ENCODE data around the gene MZT2A. TPM values are rescaled to one million over a fixed set of nuclear protein-coding genes. Genes with fewer than 3 reads are reported as not detected.
A peak's percentile ranks its signal among the peaks of the same experiment; 100 is the strongest.
"Not testable (repeated sequence)": the region's sequence is repeated elsewhere in the genome, so short reads cannot be mapped to it uniquely, and the experiment has no call there.

Gene MZT2A, protein sequence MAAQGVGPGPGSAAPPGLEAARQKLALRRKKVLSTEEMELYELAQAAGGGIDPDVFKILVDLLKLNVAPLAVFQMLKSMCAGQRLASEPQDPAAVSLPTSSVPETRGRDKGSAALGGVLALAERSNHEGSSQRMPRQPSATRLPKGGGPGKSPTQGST
- 25.8 and 78.6 TPM in 2 replicates for total RNA-seq (2011; cell fraction: chromatin; rRNA removed; ENCODE audit: low replicate concordance)
- 83.4 and 85.7 TPM in 2 replicates for total RNA-seq (2011; cell fraction: nucleolus; rRNA removed)
- total RNA-seq (2011; cell fraction: nucleoplasm; rRNA removed) = 47.7 and 51.6 TPM in 2 replicates
- 355 and 449 TPM in 2 replicates for total RNA-seq (2014; rRNA removed)
- total RNA-seq (2014; rRNA removed; fragmentation: Illumina TruSeq; extraction: Trizol) = 14.0 and 16.2 TPM in 2 replicates
- 101 and 116 TPM in 2 replicates for total RNA-seq (2015; rRNA removed; fragmentation: Illumina TruSeq; extraction: Trizol)
- 261 and 263 TPM in 2 replicates for total RNA-seq (2021)
- 124 and 159 TPM in 2 replicates for polyA plus RNA-seq (2011; rRNA removed)
- polyA plus RNA-seq (2011; cell fraction: cytosol; rRNA removed) = 129 and 471 TPM in 2 replicates
- polyA plus RNA-seq (2011; cell fraction: nucleus; rRNA removed) = 79.8 and 83.1 TPM in 2 replicates
- polyA plus RNA-seq (2012) = 211 and 226 TPM in 2 replicates
- 12.3 and 61.7 TPM in 2 replicates for polyA plus RNA-seq (2014; fragmentation: Illumina TruSeq; extraction: Trizol)
- 10 to 100 TPM in 1 of 2 experiments, 1 to 10 TPM in 1; 5.8 to 10.8 TPM for polyA plus RNA-seq (2014; fragmentation: Nextera tagmentation; extraction: Ambion mirVana)
- polyA plus RNA-seq (2014; rRNA removed) = 313 and 341 TPM in 2 replicates
- 11.0 and 12.8 TPM in 2 replicates for polyA minus RNA-seq (2011; rRNA and poly(A)+ RNA removed)
- 40.8 and 54.0 TPM in 2 replicates for polyA minus RNA-seq (2011; cell fraction: cytosol; rRNA and poly(A)+ RNA removed)
- polyA minus RNA-seq (2011; cell fraction: nucleus; rRNA and poly(A)+ RNA removed) = 29.5 and 33.0 TPM in 2 replicates
- Bru-seq, nascent RNA = percentile 88 among the genes with signal in this experiment
- percentile 85 among the genes with signal in this experiment for BruChase-seq, experiment 1, labeled RNA remaining after a 2-hour chase
- percentile 77 among the genes with signal in this experiment for BruChase-seq, experiment 2, labeled RNA remaining after a 6-hour chase
- long read RNA-seq, experiment 1, transcript MZT2A-204 (4 exons, 980 nt) = minor isoform, 7 of 309 reads
- long read RNA-seq, experiment 1, transcript MZT2A-201 (3 exons, 624 nt) = major isoform, 171 of 309 reads
- long read RNA-seq, experiment 1, partial matches to known transcripts = 29 of 309 reads
- long read RNA-seq, experiment 1, other reads (novel, unspliced or antisense) = 101 of 309 reads
- long read RNA-seq, experiment 2, transcript MZT2A-201 (3 exons, 624 nt) = major isoform, 152 of 204 reads
- long read RNA-seq, experiment 2, partial matches to known transcripts = 20 of 204 reads
- long read RNA-seq, experiment 2, other reads (novel, unspliced or antisense) = 30 of 204 reads
- long read RNA-seq, experiment 3, transcript MZT2A-201 (3 exons, 624 nt) = major isoform, 123 of 150 reads
- long read RNA-seq, experiment 3, partial matches to known transcripts = 17 of 150 reads
- long read RNA-seq, experiment 3, other reads (novel, unspliced or antisense) = 10 of 150 reads

DNA sequence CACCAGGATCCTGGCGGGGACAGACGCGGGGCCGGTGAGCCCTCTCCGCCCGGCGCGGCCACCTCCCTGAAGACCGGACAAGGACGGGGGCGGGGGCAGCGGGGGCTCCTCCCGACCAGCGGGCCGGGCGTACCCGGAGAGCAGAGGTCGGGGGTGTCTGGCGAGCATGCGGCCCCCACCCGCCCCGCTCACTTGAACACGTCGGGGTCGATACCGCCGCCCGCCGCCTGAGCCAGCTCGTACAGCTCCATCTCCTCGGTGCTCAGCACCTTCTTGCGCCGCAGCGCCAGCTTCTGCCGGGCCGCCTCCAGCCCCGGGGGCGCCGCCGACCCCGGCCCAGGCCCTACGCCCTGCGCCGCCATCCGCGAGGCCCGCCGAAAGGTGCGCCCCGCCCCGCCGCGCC is at the start of gene MZT2A:
MZT2A (minus strand) TSS at position 383 of the 403 bp plus-strand sequence; CDS start at position 362, 21 bp downstream.
- peaks cover 6 to 39% of the 10 kb centered on the region in 2 experiments; a peak in 4 of 5 replicates for H3K4me1 ChIP-seq (replicated peaks in 1 of 2; ENCODE audit: control insufficient read depth in 2 of 2, insufficient read depth in 2 of 2, low read length in 2 of 2)
- DNase-seq (ENCODE audit: extremely low read depth in 1 of 4, low spot score in 3 of 4) (peak in 3 of 4 experiments; percentile 24 to 72 (median 60)), ATAC-seq (peak; percentile 10)
- intact Hi-C loops (cut with micrococcal nuclease) = loop anchor here (5.0 kb wide), 1 partner anchor 180 kb away; no protein-coding TSS in a partner anchor
- in situ Hi-C loops (cut with MboI); BruUV-seq (replicated peaks); FAIRE-seq; H3K9me3 ChIP-seq (replicated peaks; ENCODE audit: control insufficient read depth, insufficient read depth, low read depth, low read length); H3K9me1 ChIP-seq (ENCODE audit: control insufficient read depth, insufficient read depth, low read length); H3K27me3 ChIP-seq (ENCODE audit: control insufficient read depth in 2 of 2, insufficient read depth in 2 of 2, low read length in 2 of 2); H4K20me1 ChIP-seq (replicated peaks; ENCODE audit: control insufficient read depth, insufficient read depth, low read length): not testable (repeated sequence)
- peak within 1 kb of the TSS; percentile 94 for H3K4me2 ChIP-seq (ENCODE audit: insufficient read depth, low read length)
- H2AFZ ChIP-seq (ENCODE audit: low read depth, low read length) = peak within 1 kb of the TSS; percentile 99
- peak within 1 kb of the TSS; percentile 98 for H3K27ac ChIP-seq (ENCODE audit: extremely low read depth, low read depth, low read length)
- H3K36me3 ChIP-seq (ENCODE audit: control insufficient read depth, insufficient read depth, low read length) = peaks cover 36% of the 10 kb centered on the region; the same call in 1 of the 3 replicates
- H3K4me3 ChIP-seq = peak within 1 kb of the TSS; percentile 99
- ChIA-PET POLR2A (interaction anchor here (1.1 to 2.6 kb wide), 2 partner anchors 8 to 181 kb away, joined by 3 to 9 read pairs; no protein-coding TSS in a partner anchor), CTCF (ENCODE audit: low intra/inter-chr PET ratio) (interaction anchor here (1.2 to 1.3 kb wide), 2 partner anchors 78 to 180 kb away, joined by 3 to 5 read pairs; no protein-coding TSS in a partner anchor)
- peak within 1 kb of the TSS; percentile 96 to 99 for H3K9ac ChIP-seq (ENCODE audit: insufficient read depth in 1 of 2, low read depth in 2 of 2, low read length in 2 of 2)
- WGBS (ENCODE audit: insufficient coverage, low coverage, missing lambda C conversion rate) = 2% methylated on average over 20 of the region's 53 CpGs
- H3K79me2 ChIP-seq (ENCODE audit: control insufficient read depth, insufficient read depth, low read length) = peaks cover 86% of the 10 kb centered on the region
- TF ChIP-seq ZBTB7A (IDR thresholded peaks at IDR 0.05; ENCODE audit: borderline replicate concordance, control insufficient read depth, low read depth, low read length) = peak; percentile 94
- TF ChIP-seq SIN3A (IDR thresholded peaks at IDR 0.05; ENCODE audit: borderline replicate concordance in 2 of 2, control insufficient read depth in 1 of 2, low read depth in 2 of 2, low read length in 2 of 2) = 0 out of 4 replicates have a peak, but pooled peaks of 1 of the 2 experiments have one; percentile 28
- peak in 1 of 2 experiments; percentile 7; a peak in 1 of 4 replicates for TF ChIP-seq RAD21 (CRISPR knock-in tag; conservative IDR thresholded peaks at IDR 0.05 in 1 of 2, IDR thresholded peaks at IDR 0.05 in 1 of 2)
- TF ChIP-seq, protein P1, sequence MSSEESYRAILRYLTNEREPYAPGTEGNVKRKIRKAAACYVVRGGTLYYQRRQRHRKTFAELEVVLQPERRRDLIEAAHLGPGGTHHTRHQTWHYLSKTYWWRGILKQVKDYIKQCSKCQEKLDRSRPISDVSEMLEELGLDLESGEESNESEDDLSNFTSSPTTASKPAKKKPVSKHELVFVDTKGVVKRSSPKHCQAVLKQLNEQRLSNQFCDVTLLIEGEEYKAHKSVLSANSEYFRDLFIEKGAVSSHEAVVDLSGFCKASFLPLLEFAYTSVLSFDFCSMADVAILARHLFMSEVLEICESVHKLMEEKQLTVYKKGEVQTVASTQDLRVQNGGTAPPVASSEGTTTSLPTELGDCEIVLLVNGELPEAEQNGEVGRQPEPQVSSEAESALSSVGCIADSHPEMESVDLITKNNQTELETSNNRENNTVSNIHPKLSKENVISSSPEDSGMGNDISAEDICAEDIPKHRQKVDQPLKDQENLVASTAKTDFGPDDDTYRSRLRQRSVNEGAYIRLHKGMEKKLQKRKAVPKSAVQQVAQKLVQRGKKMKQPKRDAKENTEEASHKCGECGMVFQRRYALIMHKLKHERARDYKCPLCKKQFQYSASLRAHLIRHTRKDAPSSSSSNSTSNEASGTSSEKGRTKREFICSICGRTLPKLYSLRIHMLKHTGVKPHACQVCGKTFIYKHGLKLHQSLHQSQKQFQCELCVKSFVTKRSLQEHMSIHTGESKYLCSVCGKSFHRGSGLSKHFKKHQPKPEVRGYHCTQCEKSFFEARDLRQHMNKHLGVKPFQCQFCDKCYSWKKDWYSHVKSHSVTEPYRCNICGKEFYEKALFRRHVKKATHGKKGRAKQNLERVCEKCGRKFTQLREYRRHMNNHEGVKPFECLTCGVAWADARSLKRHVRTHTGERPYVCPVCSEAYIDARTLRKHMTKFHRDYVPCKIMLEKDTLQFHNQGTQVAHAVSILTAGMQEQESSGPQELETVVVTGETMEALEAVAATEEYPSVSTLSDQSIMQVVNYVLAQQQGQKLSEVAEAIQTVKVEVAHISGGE (CRISPR knock-in tag; IDR thresholded peaks at IDR 0.05) = 0 out of 6 replicates have a peak, but pooled peaks of 1 of the 3 experiments have one; percentile 37

All from K562 (cell line).